ENCODE measurements around the gene COPZ1.

Gene COPZ1

DNA sequence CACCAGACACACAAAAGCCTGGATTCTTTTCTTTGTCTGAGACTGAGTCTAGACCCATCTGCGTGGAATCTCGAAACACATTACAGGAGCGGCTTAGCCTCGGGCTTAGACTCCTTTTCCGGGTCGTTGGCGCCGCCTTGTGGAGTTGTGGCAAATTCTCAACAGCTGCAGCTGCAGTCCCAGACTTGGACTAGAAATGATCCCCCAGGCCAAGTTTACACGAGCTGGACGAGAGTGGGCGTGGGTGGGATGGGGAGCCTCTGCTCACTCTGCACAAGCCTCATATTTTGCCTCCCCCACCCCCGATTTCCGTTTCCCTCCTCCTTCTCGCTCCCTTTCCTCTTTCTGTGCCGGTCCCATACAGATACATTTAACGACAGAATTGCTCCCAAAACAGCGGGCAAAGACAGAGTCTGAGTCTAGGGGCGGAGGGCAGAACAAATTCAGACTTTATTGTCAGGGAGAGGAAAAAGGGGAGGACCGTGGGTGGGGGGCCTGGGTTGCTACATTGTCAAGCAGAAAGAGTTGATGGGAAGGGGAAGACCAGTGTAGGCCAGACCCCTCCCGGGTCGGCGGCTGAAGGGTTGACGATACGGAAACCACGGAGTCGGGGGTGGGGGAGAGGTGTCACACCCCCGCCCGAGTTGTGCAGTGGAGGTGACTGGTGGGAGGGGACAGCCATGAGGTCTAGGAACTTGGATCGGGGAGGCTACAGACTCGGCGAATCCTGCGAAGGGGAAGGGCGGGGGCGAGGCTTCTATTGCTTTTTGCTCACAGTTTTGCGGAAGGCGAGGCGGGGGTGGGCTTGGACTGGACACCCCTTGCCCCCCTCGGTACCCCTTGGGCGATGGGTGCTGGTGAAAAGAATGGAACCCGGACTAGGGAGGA is 44.0 kb downstream of the COPZ1 start:
- Mint-ChIP-seq H3K4me1 (peaks cover 65% of the 10 kb centered on the region), H3K9me3 (no peaks in the 10 kb centered on the region), H3K27ac (peak overlapping the region; percentile 79), H3K27me3 (ENCODE audit: low read depth, poor library complexity) (peaks cover 15% of the 10 kb centered on the region), H3K36me3 (ENCODE audit: low read depth) (peaks cover 12% of the 10 kb centered on the region), H3K4me3 (peak overlapping the region; percentile 74)
- TF ChIP-seq, protein P1, sequence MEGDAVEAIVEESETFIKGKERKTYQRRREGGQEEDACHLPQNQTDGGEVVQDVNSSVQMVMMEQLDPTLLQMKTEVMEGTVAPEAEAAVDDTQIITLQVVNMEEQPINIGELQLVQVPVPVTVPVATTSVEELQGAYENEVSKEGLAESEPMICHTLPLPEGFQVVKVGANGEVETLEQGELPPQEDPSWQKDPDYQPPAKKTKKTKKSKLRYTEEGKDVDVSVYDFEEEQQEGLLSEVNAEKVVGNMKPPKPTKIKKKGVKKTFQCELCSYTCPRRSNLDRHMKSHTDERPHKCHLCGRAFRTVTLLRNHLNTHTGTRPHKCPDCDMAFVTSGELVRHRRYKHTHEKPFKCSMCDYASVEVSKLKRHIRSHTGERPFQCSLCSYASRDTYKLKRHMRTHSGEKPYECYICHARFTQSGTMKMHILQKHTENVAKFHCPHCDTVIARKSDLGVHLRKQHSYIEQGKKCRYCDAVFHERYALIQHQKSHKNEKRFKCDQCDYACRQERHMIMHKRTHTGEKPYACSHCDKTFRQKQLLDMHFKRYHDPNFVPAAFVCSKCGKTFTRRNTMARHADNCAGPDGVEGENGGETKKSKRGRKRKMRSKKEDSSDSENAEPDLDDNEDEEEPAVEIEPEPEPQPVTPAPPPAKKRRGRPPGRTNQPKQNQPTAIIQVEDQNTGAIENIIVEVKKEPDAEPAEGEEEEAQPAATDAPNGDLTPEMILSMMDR (IDR thresholded peaks at IDR 0.05), result peak; percentile 71
- peak; percentile 94 for DNase-seq

DNA sequence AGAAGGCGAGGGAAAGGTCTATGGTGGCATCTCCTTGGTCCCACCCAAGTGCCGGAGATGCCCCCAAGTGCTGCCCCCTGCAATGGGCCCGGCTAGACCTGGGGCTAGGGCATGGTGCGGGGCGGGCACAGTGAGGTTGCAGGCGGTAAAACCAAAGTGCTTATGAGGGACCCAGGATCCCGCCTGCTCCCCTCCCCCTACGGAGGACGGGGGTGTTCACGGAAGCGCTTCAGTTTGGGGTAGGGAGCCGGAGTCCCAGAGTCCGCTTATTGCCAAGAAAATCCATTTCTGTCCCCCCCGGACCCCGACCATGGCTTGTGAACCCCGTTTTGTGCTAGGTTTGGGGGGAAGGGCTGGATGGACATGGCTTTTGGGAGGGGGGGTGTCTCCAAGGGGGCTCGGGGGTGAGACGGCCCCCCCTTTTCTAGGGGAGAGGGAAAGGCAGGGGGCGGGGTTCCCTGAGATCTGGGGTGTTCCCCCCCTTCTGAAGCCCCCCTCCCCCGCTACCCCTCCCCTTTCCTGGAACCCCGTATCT is 44.7 kb downstream of the COPZ1 start:
- peaks cover 68% of the 10 kb centered on the region for H3K4me1 Mint-ChIP-seq
- peak overlapping the region; percentile 74 for H3K4me3 Mint-ChIP-seq
- peaks cover 12% of the 10 kb centered on the region for H3K36me3 Mint-ChIP-seq (ENCODE audit: low read depth)
- H3K27me3 Mint-ChIP-seq (ENCODE audit: low read depth, poor library complexity), result peaks cover 9% of the 10 kb centered on the region
- no peak overlapping the region for H3K27ac Mint-ChIP-seq
- TF ChIP-seq, protein P1 (IDR thresholded peaks at IDR 0.05), result no peak
- no peak for DNase-seq
- no peaks in the 10 kb centered on the region for H3K9me3 Mint-ChIP-seq

DNA sequence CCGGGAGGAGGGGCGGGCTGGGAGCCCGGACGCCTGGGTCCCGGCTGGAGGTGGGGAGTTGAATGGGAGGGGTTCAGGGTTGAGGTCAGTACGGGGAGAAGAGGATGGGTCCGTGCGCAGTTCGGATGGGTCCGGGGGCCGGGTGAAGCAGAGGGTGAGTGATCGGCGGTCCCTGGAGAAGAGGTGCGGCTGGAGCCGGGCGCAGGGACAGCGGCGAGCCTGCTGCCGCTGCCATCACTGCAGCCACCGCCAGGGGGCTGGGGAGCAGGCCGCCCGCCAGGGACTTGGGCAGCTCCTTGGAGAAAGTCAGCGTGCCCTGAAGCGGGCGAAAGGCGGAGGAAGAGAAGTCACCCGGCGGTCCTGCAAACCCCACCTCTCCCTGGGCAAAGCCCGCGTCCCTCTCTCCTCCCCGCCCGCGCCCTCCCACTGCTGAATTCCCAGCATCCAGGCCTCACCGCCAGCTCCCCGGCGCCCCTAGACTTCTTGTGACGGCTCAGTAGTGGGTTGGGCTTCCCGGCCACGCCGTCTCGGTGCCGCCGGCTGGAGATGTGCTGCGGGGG is 45.3 kb downstream of the COPZ1 start:
- Mint-ChIP-seq H3K4me3 (peak overlapping the region; percentile 56), H3K27ac (no peak overlapping the region), H3K4me1 (peaks cover 73% of the 10 kb centered on the region), H3K36me3 (ENCODE audit: low read depth) (peaks cover 12% of the 10 kb centered on the region), H3K27me3 (ENCODE audit: low read depth, poor library complexity) (peaks cover 9% of the 10 kb centered on the region), H3K9me3 (no peaks in the 10 kb centered on the region)
- TF ChIP-seq, protein P1 (IDR thresholded peaks at IDR 0.05), result peak; percentile 83
- peak; percentile 88 for DNase-seq

DNA sequence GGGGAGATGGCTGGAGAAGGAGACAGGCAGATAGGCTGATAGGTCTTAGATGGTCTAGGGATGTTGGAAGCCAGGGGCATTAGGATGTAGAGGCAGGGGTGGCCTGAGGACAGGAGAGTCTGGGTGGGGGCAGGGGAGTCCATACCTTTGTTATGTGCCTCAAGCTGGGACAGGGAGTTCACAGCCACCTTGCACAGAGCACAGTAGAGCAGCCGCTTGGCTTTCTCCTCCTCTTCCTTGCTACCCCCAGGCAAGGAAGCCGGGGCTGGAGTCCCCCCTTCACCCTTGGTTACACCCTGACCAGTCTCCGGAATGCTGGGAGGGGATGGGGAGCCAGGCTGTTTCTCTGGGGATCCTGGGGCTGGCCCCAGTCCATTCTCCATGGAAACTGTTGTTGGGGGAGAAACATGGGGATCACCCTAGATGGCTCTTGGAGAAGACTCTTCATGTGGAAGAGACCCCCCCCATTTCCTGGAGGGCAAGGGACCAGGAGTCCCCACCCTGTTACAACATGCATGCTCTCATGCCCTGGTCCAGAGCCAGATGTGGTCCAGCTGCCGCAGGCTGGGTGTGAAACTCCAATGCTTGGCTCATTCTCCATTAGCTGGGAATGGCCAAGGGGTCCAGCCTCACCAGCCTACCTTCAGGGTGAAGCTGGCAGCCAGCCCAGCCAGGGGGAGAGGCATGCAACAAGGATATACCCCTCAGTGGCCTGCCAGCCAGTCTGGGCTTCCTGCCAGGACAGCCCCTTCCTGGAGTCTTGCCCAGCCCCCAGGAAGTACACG is 46.6 kb downstream of the COPZ1 start:
- TF ChIP-seq, protein P1 (IDR thresholded peaks at IDR 0.05), result no peak
- Mint-ChIP-seq H3K4me3 (no peak overlapping the region), H3K4me1 (peaks cover 86% of the 10 kb centered on the region), H3K9me3 (no peaks in the 10 kb centered on the region), H3K27ac (peak overlapping the region; percentile 60), H3K27me3 (ENCODE audit: low read depth, poor library complexity) (peaks cover 11% of the 10 kb centered on the region), H3K36me3 (ENCODE audit: low read depth) (peaks cover 12% of the 10 kb centered on the region)
- no peak for DNase-seq

DNA sequence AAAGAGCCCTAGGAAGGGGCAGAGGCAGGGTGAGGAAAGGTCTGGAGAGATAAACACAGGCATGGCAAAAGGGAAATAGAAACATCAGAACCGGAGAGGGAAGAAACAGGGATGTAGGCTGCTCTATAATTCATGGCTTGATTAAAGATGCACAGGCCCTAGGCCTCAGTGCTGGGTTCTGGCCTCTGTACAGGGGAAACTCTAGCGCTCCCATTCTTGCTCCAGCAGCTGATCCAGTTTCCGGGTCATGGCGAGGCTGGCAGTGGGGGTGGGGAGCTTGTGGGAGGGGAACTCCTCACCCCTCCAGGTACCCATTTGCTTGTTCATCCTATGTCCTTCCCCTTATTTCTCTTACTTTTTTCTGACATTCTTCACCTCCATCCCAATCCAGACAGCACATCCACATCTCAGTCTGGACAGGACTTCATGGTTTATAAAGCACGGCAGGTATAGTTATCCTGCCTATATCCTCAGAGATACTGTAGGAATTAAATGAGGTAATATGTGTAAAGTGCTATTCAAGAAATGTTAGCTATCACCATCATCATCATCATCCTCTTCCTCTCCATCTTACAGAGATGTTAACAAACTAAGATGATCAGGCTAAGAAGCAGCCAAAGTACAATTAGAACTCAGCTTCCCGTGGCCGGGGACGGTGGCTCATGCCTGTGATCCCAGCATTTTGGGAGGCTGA is 47.3 kb downstream of the COPZ1 start:
- Mint-ChIP-seq H3K36me3 (ENCODE audit: low read depth) (peaks cover 12% of the 10 kb centered on the region), H3K27ac (no peak overlapping the region), H3K4me3 (no peak overlapping the region), H3K27me3 (ENCODE audit: low read depth, poor library complexity) (peaks cover 13% of the 10 kb centered on the region), H3K4me1 (peaks cover 88% of the 10 kb centered on the region), H3K9me3 (no peaks in the 10 kb centered on the region)
- DNase-seq, result no peak
- TF ChIP-seq, protein P1 (IDR thresholded peaks at IDR 0.05), result no peak

All from nephron progenitor cell (in vitro differentiated cells).